WI38 (cell line): ENCODE results near the gene ZFAND3.

ENCODE experiments used
- H3K4me3 ChIP-seq: 2 replicates; pipeline ENCODE4 v1.5.1; 2011; ENCODE audit warnings: low read depth, mild to moderate bottlenecking, control low read depth, low read length
- CTCF ChIP-seq: IDR thresholded peaks from 2 replicates; pipeline ENCODE4 v1.5.1; 2012; ENCODE audit warnings: low read depth, mild to moderate bottlenecking, control low read depth, low read length

Gene ZFAND3

GRCh38 chr6:37897321-37897720 is 77.8 kb downstream of the ZFAND3 start:
- H3K4me3 ChIP-seq = no peak overlapping the region
- TF ChIP-seq CTCF = no peak

GRCh38 chr6:37897818-37898515 is 78.4 kb downstream of the ZFAND3 start:
- no peak for TF ChIP-seq CTCF
- no peak overlapping the region for H3K4me3 ChIP-seq

- no peak overlapping the region for H3K4me3 ChIP-seq
- TF ChIP-seq CTCF = no peak
Observed at GRCh38 chr6:37903351-37904340, 84.1 kb downstream of the ZFAND3 start.

- TF ChIP-seq CTCF = no peak
- H3K4me3 ChIP-seq = no peak overlapping the region
Observed at GRCh38 chr6:37904590-37904989, 85.1 kb downstream of the ZFAND3 start.

- H3K4me3 ChIP-seq = no peak overlapping the region
- no peak for TF ChIP-seq CTCF
Observed at GRCh38 chr6:37906121-37906520, 86.6 kb downstream of the ZFAND3 start.

- no peak for TF ChIP-seq CTCF
Observed at GRCh38 chr6:37910998-37911397, 91.5 kb downstream of the ZFAND3 start.

GRCh38 chr6:37913210-37913609 is 93.7 kb downstream of the ZFAND3 start:
- no peak overlapping the region for H3K4me3 ChIP-seq
- no peak for TF ChIP-seq CTCF

More at GRCh38 chr6:37910998-37911397, 91.5 kb downstream of the ZFAND3 start:
- no peak overlapping the region for H3K4me3 ChIP-seq
